ENCODE data around the gene UCHL1.

UCHL1 gene

GRCh38 chr4:41213625-41214135 lies 43.0 kb upstream of the UCHL1 start:
- no peak for DNase-seq
- Histone ChIP-seq H3K4me1 (ENCODE audit: low read length) (0 out of 2 replicates have a peak, but pooled peaks cover 5% of the 10 kb centered on the region), H3K9me3 (replicated peaks; ENCODE audit: insufficient read depth, low read length) (no peaks in the 10 kb centered on the region), H3K9ac (ENCODE audit: low read length) (peak overlapping the region; percentile 48; the same call in 1 of the 2 replicates), H3K4me3 (ENCODE audit: low read length) (peak overlapping the region; percentile 88), H2AFZ (ENCODE audit: low read length) (peak overlapping the region; percentile 96), H4K20me1 (ENCODE audit: insufficient read depth, low read length) (no peaks in the 10 kb centered on the region), H3K27ac (ENCODE audit: low read length) (no peak overlapping the region), H3K9me2 (replicated peaks; ENCODE audit: insufficient read depth, low read length) (no peaks in the 10 kb centered on the region), H3F3A (ENCODE audit: insufficient read depth, low read length) (peaks cover 8% of the 10 kb centered on the region), H3K4me2 (ENCODE audit: low read depth, low read length) (peak overlapping the region; percentile 89), H3K27me3 (replicated peaks; ENCODE audit: insufficient read depth, low read length) (0 out of 2 replicates have a peak, but pooled peaks cover 5% of the 10 kb centered on the region), H3K79me2 (ENCODE audit: low read length) (no peaks in the 10 kb centered on the region), H3K36me3 (replicated peaks; ENCODE audit: insufficient read depth, low read length) (no peaks in the 10 kb centered on the region)
- no peak for TF ChIP-seq CTCF (IDR thresholded peaks at IDR 0.05; ENCODE audit: low read length)
- TF ChIP-seq EZH2 (optimal IDR thresholded peaks at IDR 0.05; ENCODE audit: low read depth, low read length), result no peak
- no peak for TF ChIP-seq EZH2phosphoT487 (IDR thresholded peaks at IDR 0.05; ENCODE audit: low read length)

- H2AFZ ChIP-seq (ENCODE audit: low read length), result peak within 1 kb of the TSS; percentile 96
These were observed 42.4 kb upstream of the UCHL1 start, which contains the start of gene APBB2 for GRCh38 chr4:41214136-41214824. Gene APBB2, minus strand, starts transcription at chr4:41214542. Its CDS starts 181,288 bp downstream, at chr4:41033254.

GRCh38 chr4:41214825-41215146 lies 41.9 kb upstream of the UCHL1 start:
- H4K20me1 ChIP-seq (ENCODE audit: insufficient read depth, low read length), result no peaks in the 10 kb centered on the region
- no peak for TF ChIP-seq EZH2 (optimal IDR thresholded peaks at IDR 0.05; ENCODE audit: low read depth, low read length)
- TF ChIP-seq CTCF (IDR thresholded peaks at IDR 0.05; ENCODE audit: low read length), result no peak
- TF ChIP-seq EZH2phosphoT487 (IDR thresholded peaks at IDR 0.05; ENCODE audit: low read length), result no peak
- peak overlapping the region; percentile 62 for H2AFZ ChIP-seq (ENCODE audit: low read length)
- H3K36me3 ChIP-seq (replicated peaks; ENCODE audit: insufficient read depth, low read length), result no peaks in the 10 kb centered on the region
- H3K27ac ChIP-seq (ENCODE audit: low read length), result no peak overlapping the region
- H3K9ac ChIP-seq (ENCODE audit: low read length), result no peak overlapping the region
- no peaks in the 10 kb centered on the region for H3K9me3 ChIP-seq (replicated peaks; ENCODE audit: insufficient read depth, low read length)
- H3F3A ChIP-seq (ENCODE audit: insufficient read depth, low read length), result peaks cover 8% of the 10 kb centered on the region
- DNase-seq, result no peak
- H3K4me2 ChIP-seq (ENCODE audit: low read depth, low read length), result peak overlapping the region; percentile 89; the same call in 1 of the 2 replicates
- H3K9me2 ChIP-seq (replicated peaks; ENCODE audit: insufficient read depth, low read length), result no peaks in the 10 kb centered on the region
- H3K27me3 ChIP-seq (replicated peaks; ENCODE audit: insufficient read depth, low read length), result 0 out of 2 replicates have a peak, but pooled peaks cover 5% of the 10 kb centered on the region
- H3K4me3 ChIP-seq (ENCODE audit: low read length), result peak overlapping the region; percentile 88
- H3K79me2 ChIP-seq (ENCODE audit: low read length), result no peaks in the 10 kb centered on the region
- H3K4me1 ChIP-seq (ENCODE audit: low read length), result 0 out of 2 replicates have a peak, but pooled peaks cover 5% of the 10 kb centered on the region

More at GRCh38 chr4:41214136-41214824, 42.4 kb upstream of the UCHL1 start, which contains the start of gene APBB2:
- peak; percentile 80 for DNase-seq
- Histone ChIP-seq H3K4me3 (ENCODE audit: low read length) (peak within 1 kb of the TSS; percentile 88), H3K36me3 (replicated peaks; ENCODE audit: insufficient read depth, low read length) (no peaks in the 10 kb centered on the region), H3K9ac (ENCODE audit: low read length) (peak within 1 kb of the TSS; percentile 48; the same call in 1 of the 2 replicates), H3K79me2 (ENCODE audit: low read length) (no peaks in the 10 kb centered on the region), H3K4me2 (ENCODE audit: low read depth, low read length) (peak within 1 kb of the TSS; percentile 89), H3K27me3 (replicated peaks; ENCODE audit: insufficient read depth, low read length) (0 out of 2 replicates have a peak, but pooled peaks cover 5% of the 10 kb centered on the region), H3K9me3 (replicated peaks; ENCODE audit: insufficient read depth, low read length) (no peaks in the 10 kb centered on the region), H3F3A (ENCODE audit: insufficient read depth, low read length) (peaks cover 8% of the 10 kb centered on the region), H3K27ac (ENCODE audit: low read length) (no peak within 1 kb of the TSS), H3K9me2 (replicated peaks; ENCODE audit: insufficient read depth, low read length) (no peaks in the 10 kb centered on the region), H3K4me1 (ENCODE audit: low read length) (0 out of 2 replicates have a peak, but pooled peaks cover 5% of the 10 kb centered on the region), H4K20me1 (ENCODE audit: insufficient read depth, low read length) (no peaks in the 10 kb centered on the region)
- TF ChIP-seq EZH2 (optimal IDR thresholded peaks at IDR 0.05; ENCODE audit: low read depth, low read length), result no peak
- TF ChIP-seq CTCF (IDR thresholded peaks at IDR 0.05; ENCODE audit: low read length), result peak; percentile 63
